Measurements from ENCODE around the gene CHIT1. TPM values are rescaled to one million over a fixed set of nuclear protein-coding genes. Genes with fewer than 3 reads are reported as not detected.

The CHIT1 gene
- total and polyA plus RNA-seq, 2 of the 13 experiments (the other 11 are each of a cell fraction or from before 2014, with no cell fraction given) = not detected

DNA sequence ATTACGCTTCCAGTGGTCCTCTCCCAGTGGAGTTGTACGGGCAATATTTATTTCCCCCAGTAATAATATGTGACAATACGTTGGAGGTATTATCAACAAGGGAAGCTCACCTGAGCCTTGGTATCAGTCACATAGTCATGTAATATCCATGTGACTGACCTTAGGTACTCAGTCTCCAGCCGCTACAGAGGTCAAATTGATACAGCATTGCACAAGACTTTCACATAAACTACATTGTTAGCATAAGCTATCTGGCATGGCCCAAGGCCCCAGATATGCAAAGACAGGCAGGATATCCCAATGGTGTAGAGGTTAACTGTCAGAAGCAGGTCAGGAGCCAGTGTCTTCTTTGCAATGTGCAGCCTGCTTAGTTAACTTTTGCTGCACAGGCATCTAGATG is 15.3 kb upstream of the CHIT1 start (continued):
- TF ChIP-seq, protein P1, sequence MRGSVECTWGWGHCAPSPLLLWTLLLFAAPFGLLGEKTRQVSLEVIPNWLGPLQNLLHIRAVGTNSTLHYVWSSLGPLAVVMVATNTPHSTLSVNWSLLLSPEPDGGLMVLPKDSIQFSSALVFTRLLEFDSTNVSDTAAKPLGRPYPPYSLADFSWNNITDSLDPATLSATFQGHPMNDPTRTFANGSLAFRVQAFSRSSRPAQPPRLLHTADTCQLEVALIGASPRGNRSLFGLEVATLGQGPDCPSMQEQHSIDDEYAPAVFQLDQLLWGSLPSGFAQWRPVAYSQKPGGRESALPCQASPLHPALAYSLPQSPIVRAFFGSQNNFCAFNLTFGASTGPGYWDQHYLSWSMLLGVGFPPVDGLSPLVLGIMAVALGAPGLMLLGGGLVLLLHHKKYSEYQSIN (CRISPR knock-in tag; IDR thresholded peaks at IDR 0.05; ENCODE audit: borderline replicate concordance) = no peak
- TF ChIP-seq, protein P2, sequence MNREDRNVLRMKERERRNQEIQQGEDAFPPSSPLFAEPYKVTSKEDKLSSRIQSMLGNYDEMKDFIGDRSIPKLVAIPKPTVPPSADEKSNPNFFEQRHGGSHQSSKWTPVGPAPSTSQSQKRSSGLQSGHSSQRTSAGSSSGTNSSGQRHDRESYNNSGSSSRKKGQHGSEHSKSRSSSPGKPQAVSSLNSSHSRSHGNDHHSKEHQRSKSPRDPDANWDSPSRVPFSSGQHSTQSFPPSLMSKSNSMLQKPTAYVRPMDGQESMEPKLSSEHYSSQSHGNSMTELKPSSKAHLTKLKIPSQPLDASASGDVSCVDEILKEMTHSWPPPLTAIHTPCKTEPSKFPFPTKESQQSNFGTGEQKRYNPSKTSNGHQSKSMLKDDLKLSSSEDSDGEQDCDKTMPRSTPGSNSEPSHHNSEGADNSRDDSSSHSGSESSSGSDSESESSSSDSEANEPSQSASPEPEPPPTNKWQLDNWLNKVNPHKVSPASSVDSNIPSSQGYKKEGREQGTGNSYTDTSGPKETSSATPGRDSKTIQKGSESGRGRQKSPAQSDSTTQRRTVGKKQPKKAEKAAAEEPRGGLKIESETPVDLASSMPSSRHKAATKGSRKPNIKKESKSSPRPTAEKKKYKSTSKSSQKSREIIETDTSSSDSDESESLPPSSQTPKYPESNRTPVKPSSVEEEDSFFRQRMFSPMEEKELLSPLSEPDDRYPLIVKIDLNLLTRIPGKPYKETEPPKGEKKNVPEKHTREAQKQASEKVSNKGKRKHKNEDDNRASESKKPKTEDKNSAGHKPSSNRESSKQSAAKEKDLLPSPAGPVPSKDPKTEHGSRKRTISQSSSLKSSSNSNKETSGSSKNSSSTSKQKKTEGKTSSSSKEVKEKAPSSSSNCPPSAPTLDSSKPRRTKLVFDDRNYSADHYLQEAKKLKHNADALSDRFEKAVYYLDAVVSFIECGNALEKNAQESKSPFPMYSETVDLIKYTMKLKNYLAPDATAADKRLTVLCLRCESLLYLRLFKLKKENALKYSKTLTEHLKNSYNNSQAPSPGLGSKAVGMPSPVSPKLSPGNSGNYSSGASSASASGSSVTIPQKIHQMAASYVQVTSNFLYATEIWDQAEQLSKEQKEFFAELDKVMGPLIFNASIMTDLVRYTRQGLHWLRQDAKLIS (CRISPR knock-in tag; IDR thresholded peaks at IDR 0.05) = no peak
- no peak for TF ChIP-seq ZEB1 (IDR thresholded peaks at IDR 0.05; ENCODE audit: insufficient replicate concordance, low read depth)
- no peak for TF ChIP-seq ZFP62 (CRISPR knock-in tag; IDR thresholded peaks at IDR 0.05)
- no peak for TF ChIP-seq ZNF773 (CRISPR knock-in tag; IDR thresholded peaks at IDR 0.05; ENCODE audit: borderline replicate concordance)
- TF ChIP-seq, protein P3, sequence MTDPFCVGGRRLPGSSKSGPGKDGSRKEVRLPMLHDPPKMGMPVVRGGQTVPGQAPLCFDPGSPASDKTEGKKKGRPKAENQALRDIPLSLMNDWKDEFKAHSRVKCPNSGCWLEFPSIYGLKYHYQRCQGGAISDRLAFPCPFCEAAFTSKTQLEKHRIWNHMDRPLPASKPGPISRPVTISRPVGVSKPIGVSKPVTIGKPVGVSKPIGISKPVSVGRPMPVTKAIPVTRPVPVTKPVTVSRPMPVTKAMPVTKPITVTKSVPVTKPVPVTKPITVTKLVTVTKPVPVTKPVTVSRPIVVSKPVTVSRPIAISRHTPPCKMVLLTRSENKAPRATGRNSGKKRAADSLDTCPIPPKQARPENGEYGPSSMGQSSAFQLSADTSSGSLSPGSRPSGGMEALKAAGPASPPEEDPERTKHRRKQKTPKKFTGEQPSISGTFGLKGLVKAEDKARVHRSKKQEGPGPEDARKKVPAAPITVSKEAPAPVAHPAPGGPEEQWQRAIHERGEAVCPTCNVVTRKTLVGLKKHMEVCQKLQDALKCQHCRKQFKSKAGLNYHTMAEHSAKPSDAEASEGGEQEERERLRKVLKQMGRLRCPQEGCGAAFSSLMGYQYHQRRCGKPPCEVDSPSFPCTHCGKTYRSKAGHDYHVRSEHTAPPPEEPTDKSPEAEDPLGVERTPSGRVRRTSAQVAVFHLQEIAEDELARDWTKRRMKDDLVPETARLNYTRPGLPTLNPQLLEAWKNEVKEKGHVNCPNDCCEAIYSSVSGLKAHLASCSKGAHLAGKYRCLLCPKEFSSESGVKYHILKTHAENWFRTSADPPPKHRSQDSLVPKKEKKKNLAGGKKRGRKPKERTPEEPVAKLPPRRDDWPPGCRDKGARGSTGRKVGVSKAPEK (CRISPR knock-in tag; IDR thresholded peaks at IDR 0.05; ENCODE audit: borderline replicate concordance) = no peak
- no peak for TF ChIP-seq ZNF562 (CRISPR knock-in tag; IDR thresholded peaks at IDR 0.05; ENCODE audit: borderline replicate concordance)
- TF ChIP-seq ATRX (CRISPR knock-in tag; IDR thresholded peaks at IDR 0.05; ENCODE audit: borderline replicate concordance) = no peak
- TF ChIP-seq SALL2 (CRISPR knock-in tag; IDR thresholded peaks at IDR 0.05) = no peak
- no peak for TF ChIP-seq ZNF430 (CRISPR knock-in tag; IDR thresholded peaks at IDR 0.05)
- TF ChIP-seq MBD4 (IDR thresholded peaks at IDR 0.05; ENCODE audit: borderline replicate concordance, low read length) = no peak
- TF ChIP-seq, protein P4, sequence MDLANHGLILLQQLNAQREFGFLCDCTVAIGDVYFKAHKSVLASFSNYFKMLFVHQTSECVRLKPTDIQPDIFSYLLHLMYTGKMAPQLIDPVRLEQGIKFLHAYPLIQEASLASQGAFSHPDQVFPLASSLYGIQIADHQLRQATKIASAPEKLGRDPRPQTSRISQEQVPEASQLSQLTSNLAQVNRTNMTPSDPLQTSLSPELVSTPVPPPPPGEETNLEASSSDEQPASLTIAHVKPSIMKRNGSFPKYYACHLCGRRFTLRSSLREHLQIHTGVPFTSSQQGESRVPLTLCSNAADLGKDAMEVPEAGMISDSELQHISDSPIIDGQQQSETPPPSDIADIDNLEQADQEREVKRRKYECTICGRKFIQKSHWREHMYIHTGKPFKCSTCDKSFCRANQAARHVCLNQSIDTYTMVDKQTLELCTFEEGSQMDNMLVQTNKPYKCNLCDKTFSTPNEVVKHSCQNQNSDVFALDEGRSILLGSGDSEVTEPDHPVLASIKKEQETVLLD (CRISPR knock-in tag; IDR thresholded peaks at IDR 0.05; ENCODE audit: low read depth) = no peak
- no peak for TF ChIP-seq ZNF790 (CRISPR knock-in tag; IDR thresholded peaks at IDR 0.05; ENCODE audit: borderline replicate concordance)
- TF ChIP-seq CEBPG (CRISPR knock-in tag; IDR thresholded peaks at IDR 0.05) = peak; percentile 88
- TF ChIP-seq ATAD3A (CRISPR knock-in tag; IDR thresholded peaks at IDR 0.05) = no peak
- TF ChIP-seq PHF21A (CRISPR knock-in tag; IDR thresholded peaks at IDR 0.05) = 0 out of 2 replicates have a peak, but pooled peaks have one; percentile 21
- TF ChIP-seq, protein P5, sequence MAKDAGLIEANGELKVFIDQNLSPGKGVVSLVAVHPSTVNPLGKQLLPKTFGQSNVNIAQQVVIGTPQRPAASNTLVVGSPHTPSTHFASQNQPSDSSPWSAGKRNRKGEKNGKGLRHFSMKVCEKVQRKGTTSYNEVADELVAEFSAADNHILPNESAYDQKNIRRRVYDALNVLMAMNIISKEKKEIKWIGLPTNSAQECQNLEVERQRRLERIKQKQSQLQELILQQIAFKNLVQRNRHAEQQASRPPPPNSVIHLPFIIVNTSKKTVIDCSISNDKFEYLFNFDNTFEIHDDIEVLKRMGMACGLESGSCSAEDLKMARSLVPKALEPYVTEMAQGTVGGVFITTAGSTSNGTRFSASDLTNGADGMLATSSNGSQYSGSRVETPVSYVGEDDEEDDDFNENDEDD (CRISPR knock-in tag; IDR thresholded peaks at IDR 0.05; ENCODE audit: borderline replicate concordance) = no peak
- TF ChIP-seq, protein P6, sequence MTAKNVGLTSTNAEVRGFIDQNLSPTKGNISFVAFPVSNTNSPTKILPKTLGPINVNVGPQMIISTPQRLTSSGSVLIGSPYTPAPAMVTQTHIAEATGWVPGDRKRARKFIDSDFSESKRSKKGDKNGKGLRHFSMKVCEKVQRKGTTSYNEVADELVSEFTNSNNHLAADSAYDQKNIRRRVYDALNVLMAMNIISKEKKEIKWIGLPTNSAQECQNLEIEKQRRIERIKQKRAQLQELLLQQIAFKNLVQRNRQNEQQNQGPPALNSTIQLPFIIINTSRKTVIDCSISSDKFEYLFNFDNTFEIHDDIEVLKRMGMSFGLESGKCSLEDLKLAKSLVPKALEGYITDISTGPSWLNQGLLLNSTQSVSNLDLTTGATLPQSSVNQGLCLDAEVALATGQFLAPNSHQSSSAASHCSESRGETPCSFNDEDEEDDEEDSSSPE (CRISPR knock-in tag; IDR thresholded peaks at IDR 0.05) = no peak
- TF ChIP-seq CEBPB (IDR thresholded peaks at IDR 0.05; ENCODE audit: borderline replicate concordance, low read depth, low read length) = peak; percentile 94

Data from HepG2 (cell line).